ENCODE measurements around the gene PGBD5. TPM values are rescaled to one million over a fixed set of nuclear protein-coding genes. Genes with fewer than 3 reads are reported as not detected.

PGBD5 gene
- total and polyA plus RNA-seq, 4 donors: 0.54 to 3.0 (median 1.8) TPM

DNA sequence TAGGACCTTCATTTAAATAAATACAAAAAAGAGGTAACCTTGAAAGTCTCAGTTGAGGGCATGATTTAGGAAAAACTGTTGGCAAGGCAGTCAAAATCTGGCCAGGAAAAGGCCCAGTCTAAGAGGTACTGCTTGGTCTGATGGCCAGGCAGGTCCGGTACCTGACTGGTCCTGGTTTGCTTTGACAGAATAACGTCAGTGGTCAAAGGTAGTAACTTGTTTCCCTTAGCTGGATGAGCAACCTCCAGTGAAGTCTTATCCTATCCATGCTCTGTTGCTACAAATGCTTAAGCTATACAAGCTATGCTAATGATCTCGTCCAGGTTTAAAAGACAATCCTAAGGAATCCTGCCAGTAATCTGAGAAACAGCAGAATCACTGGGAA lies 85.0 kb downstream of the PGBD5 start:
- TF ChIP-seq, protein P1, sequence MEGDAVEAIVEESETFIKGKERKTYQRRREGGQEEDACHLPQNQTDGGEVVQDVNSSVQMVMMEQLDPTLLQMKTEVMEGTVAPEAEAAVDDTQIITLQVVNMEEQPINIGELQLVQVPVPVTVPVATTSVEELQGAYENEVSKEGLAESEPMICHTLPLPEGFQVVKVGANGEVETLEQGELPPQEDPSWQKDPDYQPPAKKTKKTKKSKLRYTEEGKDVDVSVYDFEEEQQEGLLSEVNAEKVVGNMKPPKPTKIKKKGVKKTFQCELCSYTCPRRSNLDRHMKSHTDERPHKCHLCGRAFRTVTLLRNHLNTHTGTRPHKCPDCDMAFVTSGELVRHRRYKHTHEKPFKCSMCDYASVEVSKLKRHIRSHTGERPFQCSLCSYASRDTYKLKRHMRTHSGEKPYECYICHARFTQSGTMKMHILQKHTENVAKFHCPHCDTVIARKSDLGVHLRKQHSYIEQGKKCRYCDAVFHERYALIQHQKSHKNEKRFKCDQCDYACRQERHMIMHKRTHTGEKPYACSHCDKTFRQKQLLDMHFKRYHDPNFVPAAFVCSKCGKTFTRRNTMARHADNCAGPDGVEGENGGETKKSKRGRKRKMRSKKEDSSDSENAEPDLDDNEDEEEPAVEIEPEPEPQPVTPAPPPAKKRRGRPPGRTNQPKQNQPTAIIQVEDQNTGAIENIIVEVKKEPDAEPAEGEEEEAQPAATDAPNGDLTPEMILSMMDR (IDR thresholded peaks at IDR 0.05; ENCODE audit: control extremely low read depth, extremely low read depth): no peak
- Histone ChIP-seq H3K9me3 (ENCODE audit: control insufficient read depth in 4 of 4, insufficient read depth in 3 of 4, low read length in 3 of 4) (peaks cover 0 to 3% (median 0%) of the 10 kb centered on the region in 4 donors), H3K9ac (ENCODE audit: insufficient read depth in 1 of 2, low read length in 2 of 2) (no peak overlapping the region), H3K4me1 (ENCODE audit: control insufficient read depth in 5 of 5, insufficient read depth in 5 of 5, low read length in 5 of 5) (peaks cover 0 to 4% (median 1%) of the 10 kb centered on the region in 5 donors), H3K27ac (ENCODE audit: low read depth in 1 of 2, low read length in 1 of 2) (no peak overlapping the region), H3K36me3 (ENCODE audit: control insufficient read depth in 4 of 4, insufficient read depth in 4 of 4, low read length in 4 of 4) (no peaks in the 10 kb centered on the region), H3K27me3 (ENCODE audit: control insufficient read depth in 3 of 3, insufficient read depth in 3 of 3, low read length in 2 of 3) (no peaks in the 10 kb centered on the region), H3K4me3 (no peak overlapping the region)
- ATAC-seq (ENCODE audit: insufficient read depth, low FRiP score) (no peak), DNase-seq (no peak)
- WGBS, 2 donors: 53 to 74% methylated on average over 3 of the region's 3 CpGs

DNA sequence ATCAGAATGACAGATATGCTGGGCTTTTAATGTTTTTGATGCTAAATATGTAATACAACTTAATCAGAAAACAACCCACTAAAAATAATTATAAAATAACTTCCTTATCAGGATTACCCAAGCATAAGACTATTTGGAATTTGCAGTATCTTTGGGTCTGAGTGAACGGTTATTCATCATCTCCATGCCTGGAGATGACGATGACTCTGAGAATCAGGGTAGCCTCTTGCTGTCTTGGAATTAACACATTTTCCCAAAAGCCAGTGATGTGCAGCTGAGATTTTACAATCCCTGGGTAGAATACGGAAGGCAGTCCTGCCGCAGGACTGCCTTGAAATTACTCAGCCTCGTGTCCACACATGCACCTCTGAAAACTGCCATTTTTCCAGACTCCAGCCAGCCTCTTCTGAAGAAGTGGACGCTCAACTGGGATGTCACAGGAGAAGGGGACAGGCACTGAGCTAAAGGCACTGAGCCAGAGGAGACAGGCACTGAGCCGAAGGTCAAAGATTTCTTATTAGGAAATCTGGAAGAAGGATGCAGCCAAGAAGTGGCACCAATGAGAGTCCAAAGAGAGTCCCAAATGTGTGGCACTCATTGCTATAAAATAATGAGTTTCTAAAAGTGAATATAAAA lies 85.5 kb downstream of the PGBD5 start:
- no peak for ATAC-seq (ENCODE audit: insufficient read depth, low FRiP score)
- TF ChIP-seq, protein P1 (IDR thresholded peaks at IDR 0.05; ENCODE audit: control extremely low read depth, extremely low read depth): no peak

DNA sequence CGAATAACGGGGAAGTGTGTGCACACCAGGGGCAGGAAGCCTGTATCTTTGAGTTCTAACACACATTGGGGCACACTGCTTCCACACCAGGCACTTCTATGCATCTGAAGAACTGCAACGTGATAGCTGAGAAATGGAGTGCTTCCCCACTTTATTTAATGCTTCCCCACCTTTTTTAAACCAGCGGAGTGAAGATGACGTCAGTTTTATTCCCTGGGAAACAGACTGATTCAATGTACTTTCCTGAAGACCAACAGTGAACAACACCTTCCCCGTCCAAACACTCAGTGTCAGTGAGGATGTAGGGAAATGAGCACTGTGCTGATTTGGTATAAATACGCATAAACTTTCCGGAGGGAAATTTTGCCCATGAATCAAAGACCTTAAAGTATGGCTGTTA lies 87.1 kb downstream of the PGBD5 start:
- peaks cover 0 to 3% (median 0%) of the 10 kb centered on the region in 4 donors for H3K9me3 ChIP-seq (ENCODE audit: control insufficient read depth in 4 of 4, insufficient read depth in 3 of 4, low read length in 3 of 4)
- ATAC-seq (ENCODE audit: insufficient read depth, low FRiP score): no peak
- no peaks in the 10 kb centered on the region for H3K36me3 ChIP-seq (ENCODE audit: control insufficient read depth in 4 of 4, insufficient read depth in 4 of 4, low read length in 4 of 4)
- TF ChIP-seq, protein P1 (IDR thresholded peaks at IDR 0.05; ENCODE audit: control extremely low read depth, extremely low read depth): no peak
- DNase-seq: no peak
- no peak overlapping the region for H3K27ac ChIP-seq (ENCODE audit: low read depth in 1 of 2, low read length in 1 of 2)
- H3K4me3 ChIP-seq: no peak overlapping the region
- WGBS, 2 donors: 87 to 88% methylated on average over 8 of the region's 8 CpGs
- H3K9ac ChIP-seq (ENCODE audit: insufficient read depth in 1 of 2, low read length in 2 of 2): no peak overlapping the region
- H3K27me3 ChIP-seq (ENCODE audit: control insufficient read depth in 3 of 3, insufficient read depth in 3 of 3, low read length in 2 of 3): no peaks in the 10 kb centered on the region
- H3K4me1 ChIP-seq (ENCODE audit: control insufficient read depth in 5 of 5, insufficient read depth in 5 of 5, low read length in 5 of 5): peaks cover 0 to 5% (median 1%) of the 10 kb centered on the region in 5 donors

More for the DNA sequence above, 85.5 kb downstream of the PGBD5 start:
- H3K9me3 ChIP-seq (ENCODE audit: control insufficient read depth in 4 of 4, insufficient read depth in 3 of 4, low read length in 3 of 4): peaks cover 0 to 3% (median 0%) of the 10 kb centered on the region in 4 donors
- H3K4me1 ChIP-seq (ENCODE audit: control insufficient read depth in 5 of 5, insufficient read depth in 5 of 5, low read length in 5 of 5): peaks cover 0 to 4% (median 1%) of the 10 kb centered on the region in 5 donors
- no peak overlapping the region for H3K4me3 ChIP-seq
- H3K27me3 ChIP-seq (ENCODE audit: control insufficient read depth in 3 of 3, insufficient read depth in 3 of 3, low read length in 2 of 3): no peaks in the 10 kb centered on the region
- 77 to 88% methylated on average over 7 of the region's 7 CpGs for WGBS, 2 donors
- H3K36me3 ChIP-seq (ENCODE audit: control insufficient read depth in 4 of 4, insufficient read depth in 4 of 4, low read length in 4 of 4): no peaks in the 10 kb centered on the region
- H3K27ac ChIP-seq (ENCODE audit: low read depth in 1 of 2, low read length in 1 of 2): no peak overlapping the region
- H3K9ac ChIP-seq (ENCODE audit: insufficient read depth in 1 of 2, low read length in 2 of 2): no peak overlapping the region
- peak in 1 of 3 donors; percentile 19 for DNase-seq
